HG03064 (cell line): Measurements from ENCODE around the gene EIF2D.
"Not testable (repeated sequence)": the region's sequence is repeated elsewhere in the genome, so short reads cannot be mapped to it uniquely, and the experiment has no call there.

Source experiments
- ATAC-seq: cut with Tn5 transposase; IDR thresholded peaks from one replicate; pipeline ENCODE4 v1.9.1; 2021; ENCODE audit warnings: low read depth; ENCODE audit not compliant: unreplicated experiment

EIF2D gene

GRCh38 chr1:206636671-206637070 is 24.4 kb upstream of the EIF2D start:
- ATAC-seq: no peak

- no peak for ATAC-seq
Measured at GRCh38 chr1:206635978-206636345, 23.7 kb upstream of the EIF2D start.

- peak; percentile 93 for ATAC-seq
Measured at GRCh38 chr1:206635080-206635977, 23.1 kb upstream of the EIF2D start, which contains the start of gene DYRK3. DYRK3 (plus strand) TSS chr1:206635536; CDS start chr1:206635704, 168 bp downstream.

- no peak for ATAC-seq
Measured at GRCh38 chr1:206634365-206635079, 22.3 kb upstream of the EIF2D start.

- no peak for ATAC-seq
Measured at GRCh38 chr1:206633708-206634121, 21.4 kb upstream of the EIF2D start.

- no peak for ATAC-seq
Measured at GRCh38 chr1:206631085-206631509, 18.8 kb upstream of the EIF2D start.

GRCh38 chr1:206628916-206629315 is 16.7 kb upstream of the EIF2D start:
- no peak for ATAC-seq

GRCh38 chr1:206626396-206626795 is 14.1 kb upstream of the EIF2D start:
- not testable (repeated sequence) for ATAC-seq

GRCh38 chr1:206609229-206609991 is 2.9 kb downstream of the EIF2D start:
- ATAC-seq: no peak

- no peak for ATAC-seq
Measured at GRCh38 chr1:206608108-206608698, 4.1 kb downstream of the EIF2D start.

GRCh38 chr1:206606867-206607266 is 5.4 kb downstream of the EIF2D start:
- ATAC-seq: no peak

GRCh38 chr1:206604861-206605260 is 7.4 kb downstream of the EIF2D start:
- ATAC-seq: no peak

- ATAC-seq: no peak
Measured at GRCh38 chr1:206600527-206600926, 11.7 kb downstream of the EIF2D start.

- no peak for ATAC-seq
Measured at GRCh38 chr1:206596319-206596666, 16.0 kb downstream of the EIF2D start.

GRCh38 chr1:206595581-206596318 is 16.5 kb downstream of the EIF2D start:
- ATAC-seq: no peak

GRCh38 chr1:206593351-206593925 is 18.8 kb downstream of the EIF2D start:
- no peak for ATAC-seq

GRCh38 chr1:206591696-206592095 is 20.6 kb downstream of the EIF2D start:
- ATAC-seq: no peak

- ATAC-seq: no peak
Measured at GRCh38 chr1:206591226-206591625, 21.0 kb downstream of the EIF2D start.

- ATAC-seq: no peak
Measured at GRCh38 chr1:206590025-206590758, 22.1 kb downstream of the EIF2D start.
